Parathyroid adenoma (tissue), 2 donors: ENCODE measurements around the gene GPR17.

Experiments used
- H2AFZ ChIP-seq: fragments of 300-600 bp; sonication (generic); one replicate; pipeline ENCODE4 v1.7.0; 2017; ENCODE audit warnings: antibody characterized with exemption, mild to moderate bottlenecking
- H3K27ac ChIP-seq: fragments of 300-600 bp; sonication (generic); one replicate; pipeline ENCODE4 v1.7.0; 2017
- H3K27me3 ChIP-seq: fragments of 300-600 bp; sonication (generic); one replicate; pipeline ENCODE4 v1.7.0; 2017; ENCODE audit warnings: low read length; ENCODE audit not compliant: control insufficient read depth, insufficient read depth
- H3K36me3 ChIP-seq: fragments of 300-600 bp; sonication (generic); one replicate; pipeline ENCODE4 v1.7.0; 2017; ENCODE audit warnings: low read length; ENCODE audit not compliant: control insufficient read depth, insufficient read depth
- H3K4me1 ChIP-seq: fragments of 300-600 bp; sonication (generic); one replicate; pipeline ENCODE4 v1.7.0; 2017; ENCODE audit warnings: control low read depth
- H3K4me2 ChIP-seq: fragments of 300-600 bp; sonication (generic); one replicate; pipeline ENCODE4 v1.7.0; 2017; ENCODE audit warnings: low read length
- H3K4me3 ChIP-seq: fragments of 300-600 bp; sonication (generic); one replicate; pipeline ENCODE4 v1.7.0; 2017; ENCODE audit warnings: low read depth, low read length
- H3K79me2 ChIP-seq: fragments of 300-600 bp; sonication (generic); one replicate; pipeline ENCODE4 v1.7.0; 2017; ENCODE audit warnings: control low read depth
- H3K9ac ChIP-seq: fragments of 300-600 bp; sonication (generic); one replicate; pipeline ENCODE4 v1.7.0; 2017; ENCODE audit warnings: mild to moderate bottlenecking
- H3K9me3 ChIP-seq: fragments of 300-600 bp; sonication (generic); one replicate; pipeline ENCODE4 v1.7.0; 2017; ENCODE audit warnings: low read length; ENCODE audit not compliant: control insufficient read depth
- TF ChIP-seq, protein P1 (sequence below): fragments of 300-600 bp; sonication (generic); IDR thresholded peaks from one replicate; pipeline ENCODE4 v1.7.0; 2017; ENCODE audit warnings: antibody characterized with exemption, mild to moderate bottlenecking
- donor health status: primary hyperparathyroidism.

The GPR17 gene

DNA sequence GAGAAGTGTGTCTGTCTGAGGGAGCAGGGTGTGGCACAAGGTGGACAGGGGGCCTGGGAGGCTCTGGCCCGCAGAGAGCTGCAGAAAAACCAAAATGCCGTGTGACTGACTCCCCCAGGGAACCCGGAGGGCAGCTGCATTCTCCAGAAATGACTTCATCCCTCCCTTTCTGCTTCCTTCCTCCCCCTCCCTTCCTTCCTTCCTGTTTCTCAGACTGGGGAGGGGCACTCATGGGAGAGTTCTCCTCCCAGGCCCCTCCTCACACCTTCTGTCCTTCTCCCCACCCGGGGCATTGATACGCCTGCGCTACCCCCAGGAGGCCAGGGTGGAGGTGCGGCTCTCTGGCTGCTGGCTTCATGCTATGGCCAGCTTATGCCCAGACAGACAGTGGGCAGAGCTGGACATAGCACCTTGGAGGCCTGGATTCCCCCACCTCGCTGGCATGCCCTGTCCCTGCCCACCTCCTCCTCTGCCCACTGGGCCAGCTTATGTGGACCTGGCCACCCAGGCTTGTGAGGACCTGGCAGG is 8.2 kb upstream of the GPR17 start:
- Histone ChIP-seq H3K4me2 (no peak overlapping the region), H3K9me3 (no peaks in the 10 kb centered on the region), H3K4me3 (no peak overlapping the region), H3K79me2 (no peaks in the 10 kb centered on the region), H3K36me3 (no peaks in the 10 kb centered on the region), H3K9ac (no peak overlapping the region), H3K27me3 (no peaks in the 10 kb centered on the region), H3K27ac (peak overlapping the region; percentile 27), H2AFZ (no peak overlapping the region), H3K4me1 (no peaks in the 10 kb centered on the region)
- TF ChIP-seq, protein P1, sequence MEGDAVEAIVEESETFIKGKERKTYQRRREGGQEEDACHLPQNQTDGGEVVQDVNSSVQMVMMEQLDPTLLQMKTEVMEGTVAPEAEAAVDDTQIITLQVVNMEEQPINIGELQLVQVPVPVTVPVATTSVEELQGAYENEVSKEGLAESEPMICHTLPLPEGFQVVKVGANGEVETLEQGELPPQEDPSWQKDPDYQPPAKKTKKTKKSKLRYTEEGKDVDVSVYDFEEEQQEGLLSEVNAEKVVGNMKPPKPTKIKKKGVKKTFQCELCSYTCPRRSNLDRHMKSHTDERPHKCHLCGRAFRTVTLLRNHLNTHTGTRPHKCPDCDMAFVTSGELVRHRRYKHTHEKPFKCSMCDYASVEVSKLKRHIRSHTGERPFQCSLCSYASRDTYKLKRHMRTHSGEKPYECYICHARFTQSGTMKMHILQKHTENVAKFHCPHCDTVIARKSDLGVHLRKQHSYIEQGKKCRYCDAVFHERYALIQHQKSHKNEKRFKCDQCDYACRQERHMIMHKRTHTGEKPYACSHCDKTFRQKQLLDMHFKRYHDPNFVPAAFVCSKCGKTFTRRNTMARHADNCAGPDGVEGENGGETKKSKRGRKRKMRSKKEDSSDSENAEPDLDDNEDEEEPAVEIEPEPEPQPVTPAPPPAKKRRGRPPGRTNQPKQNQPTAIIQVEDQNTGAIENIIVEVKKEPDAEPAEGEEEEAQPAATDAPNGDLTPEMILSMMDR, result no peak

DNA sequence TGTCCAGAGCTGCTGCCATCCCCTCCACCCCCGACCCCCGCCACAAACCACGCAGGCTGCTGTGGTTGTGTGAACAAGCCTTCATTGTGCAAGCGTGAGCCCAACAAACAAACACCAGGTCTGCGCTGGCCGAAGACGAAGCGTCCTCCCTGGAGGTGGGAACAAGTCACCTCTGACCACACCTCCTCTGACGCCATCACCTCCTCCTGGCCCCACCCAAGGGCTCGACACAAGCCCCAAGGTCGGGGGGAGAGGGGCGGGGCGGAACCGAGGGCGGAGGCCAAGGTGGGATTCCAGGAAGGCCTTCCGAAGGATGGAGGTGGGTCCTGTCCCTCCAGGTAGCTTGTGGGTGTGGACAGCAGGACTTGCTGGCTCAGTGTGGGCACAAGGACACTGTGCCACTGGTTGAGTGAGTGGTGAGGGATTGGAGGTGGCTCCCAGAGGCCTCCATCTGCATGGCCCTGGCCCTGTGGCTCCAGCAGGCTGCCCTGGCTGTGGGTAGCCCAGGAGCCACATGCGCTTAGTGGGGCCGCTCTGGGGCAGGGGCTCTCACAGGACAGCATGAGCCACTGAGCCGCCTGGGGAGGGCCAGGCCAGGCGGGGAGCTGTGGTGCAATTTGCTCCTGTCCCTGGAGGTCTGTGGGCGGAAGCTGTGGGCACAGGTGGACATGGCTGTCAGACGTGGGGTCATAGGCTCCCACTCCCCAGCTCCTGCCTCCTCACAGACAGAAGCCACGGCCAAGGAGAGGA is 7.4 kb upstream of the GPR17 start:
- H3K4me1 ChIP-seq, result no peaks in the 10 kb centered on the region
- H3K4me2 ChIP-seq, result no peak overlapping the region

DNA sequence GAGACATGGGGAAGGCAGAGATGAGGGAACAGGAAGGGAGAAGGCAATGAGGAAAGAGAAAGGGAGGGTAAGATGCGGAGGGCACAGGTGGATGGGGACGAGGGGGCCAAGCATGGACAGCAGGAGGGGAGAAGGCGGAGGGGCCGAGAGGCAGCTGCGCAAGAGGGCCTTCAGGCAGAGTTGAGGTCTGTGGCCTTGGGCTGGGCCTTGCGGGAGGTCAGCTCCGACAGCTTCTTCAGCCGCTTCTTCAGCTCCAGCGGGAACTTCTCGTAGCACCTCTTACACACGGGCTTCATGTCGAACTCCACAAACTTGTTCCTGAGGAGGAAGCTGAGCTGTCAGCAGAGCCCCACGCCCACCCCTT is 6.9 kb upstream of the GPR17 start:
- Histone ChIP-seq H2AFZ (no peak overlapping the region), H3K9ac (no peak overlapping the region), H3K9me3 (no peaks in the 10 kb centered on the region), H3K27me3 (no peaks in the 10 kb centered on the region), H3K4me1 (no peaks in the 10 kb centered on the region), H3K79me2 (no peaks in the 10 kb centered on the region), H3K36me3 (no peaks in the 10 kb centered on the region), H3K27ac (no peak overlapping the region), H3K4me2 (no peak overlapping the region), H3K4me3 (no peak overlapping the region)
- TF ChIP-seq, protein P1, result no peak

More for the DNA sequence above, 7.4 kb upstream of the GPR17 start:
- H3K36me3 ChIP-seq, result no peaks in the 10 kb centered on the region
- no peaks in the 10 kb centered on the region for H3K79me2 ChIP-seq
- no peak overlapping the region for H3K4me3 ChIP-seq
- H3K27me3 ChIP-seq, result no peaks in the 10 kb centered on the region
- no peak overlapping the region for H2AFZ ChIP-seq
- H3K9ac ChIP-seq, result no peak overlapping the region
- H3K9me3 ChIP-seq, result no peaks in the 10 kb centered on the region
- H3K27ac ChIP-seq, result peak overlapping the region; percentile 27
- TF ChIP-seq, protein P1, result no peak

DNA sequence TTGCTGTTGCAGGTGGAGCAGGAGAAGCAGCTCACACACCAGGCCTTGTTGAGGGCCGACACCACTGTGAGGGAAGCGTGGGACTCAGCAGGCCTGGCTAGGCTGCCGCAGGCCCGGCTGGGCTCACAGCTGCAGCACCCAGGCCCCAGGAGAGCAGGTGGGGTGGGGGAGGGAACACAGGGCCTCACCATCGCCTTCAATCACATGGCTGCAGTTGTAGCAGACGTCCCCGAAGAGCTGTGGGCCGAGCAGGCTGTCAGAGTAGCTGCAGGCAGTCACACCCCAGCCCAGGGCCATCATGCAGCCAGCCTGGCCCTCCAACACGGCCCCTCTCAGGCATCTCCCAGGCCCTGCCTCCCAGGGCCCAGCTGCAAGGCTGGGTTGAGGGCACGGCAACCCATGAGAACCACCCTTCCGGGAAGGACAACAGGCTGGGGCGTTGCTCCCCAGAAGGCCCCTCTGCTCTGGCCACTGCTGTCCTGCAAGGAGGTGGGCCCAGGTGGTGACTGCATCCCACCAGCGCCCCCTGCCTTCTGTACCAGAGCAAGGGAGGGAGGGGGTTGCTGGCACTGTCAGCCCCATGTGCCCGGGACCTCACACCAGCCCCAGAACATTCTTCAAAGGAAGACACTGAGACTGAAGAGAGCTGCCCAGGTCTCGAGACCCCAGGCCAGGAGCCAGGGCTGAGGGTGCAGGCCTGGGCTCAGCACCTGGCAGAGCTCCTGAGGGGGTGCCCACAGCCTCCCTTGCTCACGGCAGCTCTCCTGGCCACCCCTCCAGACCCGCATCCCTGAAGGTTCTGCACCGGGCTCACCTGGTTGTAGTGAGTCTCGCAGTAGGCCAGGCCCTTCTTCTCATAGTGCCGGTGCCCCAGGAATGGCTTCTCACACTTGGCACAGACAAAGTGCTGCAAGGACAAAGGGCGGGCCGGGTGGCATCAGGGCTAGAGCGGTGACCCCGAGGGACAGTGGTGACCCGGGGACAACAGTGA is 5.6 kb upstream of the GPR17 start:
- no peak overlapping the region for H3K4me3 ChIP-seq
- H3K4me2 ChIP-seq, result no peak overlapping the region
- no peaks in the 10 kb centered on the region for H3K9me3 ChIP-seq
- H3K27me3 ChIP-seq, result no peaks in the 10 kb centered on the region
- H3K4me1 ChIP-seq, result no peaks in the 10 kb centered on the region
- TF ChIP-seq, protein P1, result no peak
- no peaks in the 10 kb centered on the region for H3K79me2 ChIP-seq
- no peak overlapping the region for H2AFZ ChIP-seq
- no peak overlapping the region for H3K27ac ChIP-seq
- H3K9ac ChIP-seq, result no peak overlapping the region
- H3K36me3 ChIP-seq, result no peaks in the 10 kb centered on the region
